GM18498 (cell line): ENCODE results near the gene GTF3C2.
A peak's percentile ranks its signal among the peaks of the same experiment; 100 is the strongest.

ENCODE experiments used
- ATAC-seq: cut with Tn5 transposase; IDR thresholded peaks from one replicate; pipeline ENCODE4 v1.9.1; 2021; ENCODE audit warnings: mild to moderate bottlenecking, moderate library complexity; ENCODE audit not compliant: unreplicated experiment

GTF3C2 gene

DNA sequence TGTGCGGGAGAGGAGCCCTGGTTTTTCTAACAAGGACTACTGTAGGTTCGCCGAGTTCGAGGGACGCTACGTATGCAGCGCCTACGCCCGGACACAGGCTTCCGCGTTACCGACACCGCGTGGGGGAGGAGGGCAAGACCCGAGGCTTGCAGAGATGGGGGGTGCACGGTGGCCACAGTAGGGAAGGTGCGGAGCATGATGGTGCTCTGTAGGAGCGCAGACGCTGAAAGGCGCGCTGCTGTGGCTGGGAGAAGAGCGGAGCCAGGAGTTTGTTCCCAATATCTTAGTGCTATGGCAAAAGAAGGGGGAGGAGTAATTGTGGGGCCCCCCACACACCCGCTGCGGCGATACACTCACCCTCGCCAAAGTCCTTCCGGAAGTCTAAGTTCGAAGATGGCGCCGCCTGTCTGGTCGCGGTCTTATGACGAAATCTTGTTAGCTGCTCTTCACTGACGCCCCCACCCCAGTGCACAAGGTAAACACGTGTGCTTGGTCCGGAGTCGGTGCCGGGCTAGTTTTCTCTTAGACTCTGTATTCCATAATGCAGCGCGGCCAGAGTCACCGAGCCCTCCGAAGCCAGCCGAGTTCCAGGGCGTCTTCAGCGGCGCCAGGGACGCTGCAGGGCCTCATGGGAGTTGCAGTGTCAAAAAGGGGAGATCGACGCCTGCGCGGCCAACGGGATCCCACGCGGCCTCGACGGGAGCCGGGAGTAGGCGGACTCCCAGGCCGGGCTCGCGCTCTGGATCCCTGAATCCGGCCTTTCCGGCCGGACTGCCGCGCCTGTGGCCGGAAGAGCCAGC, at the start of gene GTF3C2:
Gene GTF3C2, minus strand, starts transcription at position 383 of the 800 bp plus-strand sequence. CDS start 13,210 bp downstream, outside the sequence.
- peak; percentile 90 for ATAC-seq

GRCh38 chr2:27400348-27401135, 44.0 kb upstream of the GTF3C2 start:
- ATAC-seq: no peak

- ATAC-seq: no peak
These were observed 42.4 kb upstream of the GTF3C2 start for GRCh38 chr2:27398962-27399361.

DNA sequence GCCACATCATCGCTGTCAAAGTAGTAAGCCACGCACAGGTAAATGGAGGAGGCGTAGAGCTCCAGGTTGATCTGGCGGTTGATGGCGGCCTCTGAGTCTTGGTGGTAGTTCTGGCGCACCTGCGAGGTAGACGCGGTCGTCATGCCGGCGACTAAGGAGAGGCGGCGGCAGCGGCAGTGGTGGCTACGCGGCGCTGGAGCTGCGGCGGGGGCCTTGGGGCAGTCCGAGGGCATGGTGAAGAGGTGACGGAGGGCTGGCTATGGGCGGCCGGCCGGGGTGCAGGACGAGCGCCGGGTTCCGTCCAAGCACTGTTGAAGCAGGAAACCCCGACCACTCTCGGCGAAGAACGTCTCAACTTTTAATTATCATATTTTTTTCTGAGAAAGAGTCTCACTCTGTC, 36.7 kb upstream of the GTF3C2 start:
- no peak for ATAC-seq

GRCh38 chr2:27390822-27391679, 34.5 kb upstream of the GTF3C2 start:
- no peak for ATAC-seq

- no peak for ATAC-seq
These were observed 25.1 kb upstream of the GTF3C2 start for GRCh38 chr2:27381577-27382181.

DNA sequence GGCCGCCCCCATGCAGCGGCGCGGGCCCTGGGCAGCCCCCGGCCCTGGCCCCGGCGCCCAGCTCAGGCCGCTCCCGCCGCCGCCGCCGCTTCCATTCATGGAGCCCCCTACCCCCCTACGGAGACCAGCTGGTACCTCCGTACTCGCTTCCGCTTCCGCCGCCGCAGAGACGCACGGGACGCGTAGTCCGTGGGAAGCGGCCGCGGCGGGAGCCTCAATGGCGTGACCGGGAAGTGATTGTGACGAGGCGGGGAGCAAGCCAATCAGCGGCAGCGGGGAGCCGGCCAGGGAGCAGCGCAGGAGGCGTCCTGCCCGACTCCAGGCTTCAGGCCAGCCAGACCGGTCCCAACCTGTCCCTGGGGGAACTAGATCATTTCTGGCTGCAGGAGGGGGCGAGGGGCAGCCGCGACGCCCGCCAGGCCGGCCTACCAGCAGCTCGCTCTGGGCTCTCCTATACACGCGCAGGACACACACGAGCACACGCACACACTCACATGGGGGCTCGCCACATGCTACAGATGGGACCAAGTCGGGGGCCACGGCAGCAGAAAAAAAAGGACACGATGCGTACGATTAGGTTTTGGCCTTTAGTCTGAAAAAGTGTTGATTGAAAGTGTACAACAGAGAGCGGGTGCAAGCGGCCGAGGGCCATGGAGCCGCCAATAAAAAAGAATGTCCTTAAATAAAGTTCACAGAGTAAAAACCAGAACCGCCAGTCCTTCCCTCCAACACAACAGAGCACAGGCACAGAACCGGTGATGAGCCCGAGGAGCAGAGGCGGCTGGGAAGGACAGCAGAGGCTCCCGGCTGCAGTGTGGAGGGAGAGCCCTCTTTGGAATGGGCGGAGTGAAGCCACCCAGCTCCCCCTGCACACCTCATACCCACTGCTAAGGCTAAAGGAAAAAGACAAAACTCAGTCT, 24.3 kb upstream of the GTF3C2 start, which contains the start of gene ZNF513:
Gene ZNF513, minus strand, starts transcription at position 109 of the 920 bp plus-strand sequence. CDS start 208 bp downstream, outside the sequence.
- peak; percentile 82 for ATAC-seq

DNA sequence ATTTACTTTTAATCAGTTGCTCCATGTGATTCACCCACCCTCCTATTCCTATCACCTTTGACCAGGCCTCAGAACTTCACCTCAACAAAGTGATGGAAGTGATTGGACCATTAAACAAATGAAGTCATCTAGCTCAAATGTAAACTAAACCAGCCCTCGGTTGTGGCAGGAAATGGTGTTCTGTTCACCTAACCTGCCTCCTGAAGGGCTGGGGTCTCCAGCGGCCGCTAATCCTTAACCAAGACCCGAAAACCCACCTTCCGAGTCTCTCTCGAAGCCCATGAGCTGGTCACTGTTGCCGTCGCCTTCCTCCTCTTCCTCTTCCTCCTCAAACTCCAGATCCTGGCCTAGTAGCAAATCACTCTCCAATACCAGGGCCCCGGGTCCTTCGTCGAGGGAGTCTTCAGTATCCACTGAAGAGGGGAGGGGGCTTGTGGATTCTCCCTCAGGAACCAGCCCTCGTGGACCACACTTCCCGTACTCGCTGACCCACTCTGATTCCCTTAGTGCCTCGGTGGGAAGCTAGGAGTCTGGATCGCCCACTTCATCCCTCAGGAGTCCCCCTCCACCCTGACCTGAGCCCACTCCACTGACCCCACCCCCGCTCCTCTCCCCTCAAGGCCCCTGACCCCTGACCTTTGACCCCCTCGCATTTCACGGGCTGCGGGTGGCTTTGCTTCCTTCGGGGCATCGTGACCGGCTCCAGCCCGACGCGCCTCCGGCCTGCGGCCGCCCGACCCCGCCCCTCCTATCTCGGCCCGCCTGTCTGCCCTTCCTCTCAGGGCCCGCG, 23.5 kb upstream of the GTF3C2 start:
- peak; percentile 35 for ATAC-seq

DNA sequence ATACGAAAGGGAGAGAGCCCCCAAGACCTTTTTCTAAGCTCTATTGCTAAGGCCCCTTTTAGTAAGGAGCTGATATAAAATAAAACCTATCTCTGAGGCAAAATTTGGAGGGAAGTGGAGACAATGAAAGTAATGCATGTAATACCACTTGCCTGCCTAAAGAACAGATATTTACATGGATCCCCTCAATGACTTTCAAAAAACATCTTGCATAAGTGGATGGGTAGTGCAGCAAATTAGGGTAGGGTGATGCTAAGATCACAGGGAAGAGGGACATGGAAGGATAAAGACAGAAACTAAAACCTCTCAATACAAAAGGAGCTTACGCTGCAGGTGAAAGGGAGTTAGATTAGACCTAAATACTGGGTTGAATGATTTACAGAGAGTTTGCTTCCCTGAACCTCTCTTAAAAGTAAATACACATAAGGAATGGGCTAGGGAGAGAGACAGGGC, 22.8 kb upstream of the GTF3C2 start:
- no peak for ATAC-seq

GRCh38 chr2:27378809-27379290, 22.3 kb upstream of the GTF3C2 start:
- ATAC-seq: no peak

GRCh38 chr2:27378096-27378808, 21.7 kb upstream of the GTF3C2 start:
- no peak for ATAC-seq

DNA sequence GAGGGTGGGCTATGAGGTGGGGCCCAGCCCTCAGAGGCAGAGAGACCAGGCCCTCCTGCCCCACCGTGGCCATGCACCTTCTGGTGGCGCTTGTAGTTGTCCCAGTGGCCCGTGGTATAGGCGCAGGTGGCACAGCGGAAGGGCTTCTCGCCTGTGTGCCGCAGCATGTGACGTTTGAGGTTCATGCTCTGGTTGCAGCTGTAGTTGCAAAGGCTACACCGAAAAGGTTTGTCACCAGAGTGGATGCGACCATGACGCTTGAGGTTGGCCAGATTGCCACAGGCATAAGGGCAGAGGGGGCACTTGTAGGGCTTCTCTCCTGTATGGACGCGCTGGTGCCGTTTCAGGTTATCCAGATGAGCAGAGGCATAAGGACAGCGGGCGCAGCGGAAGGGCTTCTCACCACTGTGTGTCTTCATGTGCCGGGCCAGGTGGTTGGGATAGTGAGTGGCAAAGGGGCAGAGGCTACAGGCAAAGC, 21.1 kb upstream of the GTF3C2 start:
- ATAC-seq: no peak

GRCh38 chr2:27376866-27377617, 20.5 kb upstream of the GTF3C2 start:
- no peak for ATAC-seq

DNA sequence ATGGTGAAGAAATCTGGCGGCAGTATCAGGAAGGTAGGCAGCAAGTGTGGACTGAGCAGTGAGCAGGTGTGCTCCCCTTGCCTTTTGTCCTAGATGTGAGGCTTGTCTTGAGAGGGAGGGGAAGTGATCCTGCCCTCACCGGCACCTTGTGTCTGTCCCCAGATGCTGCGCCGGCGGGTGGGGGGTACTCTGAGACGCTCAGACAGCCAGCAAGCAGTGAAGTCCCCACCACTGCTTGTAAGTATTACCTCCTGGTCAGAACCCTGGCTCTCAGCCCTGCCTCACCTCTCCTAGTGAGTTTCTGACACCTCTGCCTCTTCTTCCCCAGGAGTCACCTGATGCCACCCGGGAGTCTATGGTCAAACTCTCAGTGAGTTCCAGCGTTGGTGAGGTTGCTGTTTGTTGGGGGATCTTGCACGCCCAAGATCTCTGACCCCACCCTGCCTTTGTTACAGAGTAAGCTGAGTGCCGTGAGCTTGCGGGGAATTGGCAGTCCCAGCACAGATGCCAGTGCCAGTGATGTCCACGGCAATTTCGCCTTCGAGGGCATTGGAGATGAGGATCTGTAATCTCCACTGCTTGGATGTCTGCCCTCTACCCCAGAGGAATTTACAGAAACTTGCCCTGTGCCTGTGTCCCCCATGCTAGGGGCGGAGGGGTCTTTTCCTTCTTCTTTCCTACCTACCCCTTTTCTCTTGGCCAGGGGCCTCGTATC, 19.7 kb upstream of the GTF3C2 start:
- ATAC-seq: no peak

DNA sequence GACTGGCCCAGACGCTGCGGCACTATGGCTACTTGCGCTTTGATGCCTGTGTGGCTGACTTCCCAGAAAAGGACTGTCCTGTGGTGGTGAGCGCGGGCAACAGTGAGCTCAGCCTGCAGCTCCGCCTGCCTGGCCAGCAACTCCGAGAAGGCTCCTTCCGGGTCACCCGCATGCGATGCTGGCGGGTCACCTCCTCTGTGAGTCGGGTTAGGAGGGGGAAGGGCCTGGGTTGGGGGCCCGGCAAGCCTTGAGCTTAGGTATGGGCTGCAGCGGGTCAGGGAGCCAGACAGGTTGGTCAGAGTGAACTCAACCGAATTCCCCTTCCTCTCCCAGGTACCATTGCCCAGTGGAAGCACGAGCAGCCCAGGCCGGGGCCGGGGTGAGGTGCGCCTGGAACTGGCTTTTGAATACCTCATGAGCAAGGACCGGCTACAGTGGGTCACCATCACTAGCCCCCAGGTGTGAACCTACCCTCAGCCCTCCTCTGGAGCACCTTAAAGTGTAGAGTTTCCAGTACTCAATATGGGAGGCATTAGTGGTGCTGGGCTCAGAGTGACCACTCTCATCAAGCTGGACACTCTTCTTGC, 19.0 kb upstream of the GTF3C2 start:
- ATAC-seq: no peak

DNA sequence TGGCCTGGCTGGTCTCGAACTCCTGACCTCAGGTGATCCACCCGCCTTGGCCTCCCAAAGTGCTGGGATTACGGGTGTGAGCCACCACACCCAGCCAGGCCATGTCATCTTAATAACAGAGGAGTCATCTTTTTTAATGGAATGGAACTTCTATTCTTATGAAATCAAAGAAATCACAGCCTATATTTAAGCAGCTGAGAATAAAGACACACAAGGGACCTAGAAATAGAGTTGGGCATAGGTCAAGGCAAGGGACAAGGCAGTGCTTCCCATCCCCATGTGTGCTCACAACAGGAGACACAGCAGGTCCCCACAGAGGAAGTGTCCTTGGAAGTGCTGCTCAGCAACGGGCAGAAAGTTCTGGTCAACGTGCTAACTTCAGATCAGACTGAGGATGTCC, 17.0 kb upstream of the GTF3C2 start:
- no peak for ATAC-seq
